HTR-8/SVneo (cell line): Measurements from ENCODE around the gene SRP54.
"Not testable (repeated sequence)": the region's sequence is repeated elsewhere in the genome, so short reads cannot be mapped to it uniquely, and the experiment has no call there.

Source experiments
- DNase-seq: peaks from one replicate; pipeline ENCODE4 v3.0.0; 2011; ENCODE audit warnings: low spot score, mixed read lengths; ENCODE audit not compliant: insufficient read length
- FAIRE-seq: peaks from 2 replicates; lab custom pipeline; 2011; peaks lifted over from hg19 to GRCh38; lab: Jason Lieb, UNC

SRP54 gene

GRCh38 chr14:34981743-34982420 is 910 bp upstream of the SRP54 start:
- FAIRE-seq: no peak
- no peak for DNase-seq

- no peak for DNase-seq
- no peak for FAIRE-seq
Measured at GRCh38 chr14:34983148-34983760, 462 bp downstream of the SRP54 start.

GRCh38 chr14:34983786-34984185 is 994 bp downstream of the SRP54 start:
- DNase-seq (no peak), FAIRE-seq (no peak)

GRCh38 chr14:34985740-34986139 is 2.9 kb downstream of the SRP54 start:
- DNase-seq: no peak

GRCh38 chr14:34987180-34987579 is 4.4 kb downstream of the SRP54 start:
- FAIRE-seq: no peak
- no peak for DNase-seq

More at GRCh38 chr14:34985740-34986139, 2.9 kb downstream of the SRP54 start:
- FAIRE-seq: no peak

GRCh38 chr14:34989762-34990161 is 7.0 kb downstream of the SRP54 start:
- FAIRE-seq (no peak), DNase-seq (no peak)

- FAIRE-seq (no peak), DNase-seq (no peak)
Measured at GRCh38 chr14:34993426-34993825, 10.6 kb downstream of the SRP54 start.

- no peak for DNase-seq
- no peak for FAIRE-seq
Measured at GRCh38 chr14:34994668-34995067, 11.9 kb downstream of the SRP54 start.

- FAIRE-seq (no peak), DNase-seq (no peak)
Measured at GRCh38 chr14:34997762-34998161, 15.0 kb downstream of the SRP54 start.

- FAIRE-seq (no peak), DNase-seq (no peak)
Measured at GRCh38 chr14:34999500-34999899, 16.7 kb downstream of the SRP54 start.

GRCh38 chr14:35001621-35002020 is 18.8 kb downstream of the SRP54 start:
- no peak for DNase-seq
- no peak for FAIRE-seq

GRCh38 chr14:35004839-35005238 is 22.0 kb downstream of the SRP54 start:
- FAIRE-seq (no peak), DNase-seq (no peak)

- DNase-seq (no peak), FAIRE-seq (no peak)
Measured at GRCh38 chr14:35016568-35016967, 33.8 kb downstream of the SRP54 start.

GRCh38 chr14:35020713-35021112 is 37.9 kb downstream of the SRP54 start:
- DNase-seq (no peak), FAIRE-seq (no peak)

- FAIRE-seq: no peak
- no peak for DNase-seq
Measured at GRCh38 chr14:35028435-35028834, 45.6 kb downstream of the SRP54 start.

GRCh38 chr14:35032562-35032961 is 49.8 kb downstream of the SRP54 start:
- no peak for DNase-seq
- FAIRE-seq: no peak

- DNase-seq (no peak), FAIRE-seq (no peak)
Measured at GRCh38 chr14:35034440-35034833, 51.6 kb downstream of the SRP54 start.

- DNase-seq, FAIRE-seq: not testable (repeated sequence)
Measured at GRCh38 chr14:35034944-35035554, 52.3 kb downstream of the SRP54 start.

- not testable (repeated sequence) for FAIRE-seq
Measured at GRCh38 chr14:35038312-35038711, 55.5 kb downstream of the SRP54 start.

GRCh38 chr14:35042632-35043031 is 59.8 kb downstream of the SRP54 start:
- DNase-seq (no peak), FAIRE-seq (no peak)

More at GRCh38 chr14:35038312-35038711, 55.5 kb downstream of the SRP54 start:
- DNase-seq: not testable (repeated sequence)

- FAIRE-seq: no peak
Measured at GRCh38 chr14:35043046-35043445, 60.3 kb downstream of the SRP54 start.

More at GRCh38 chr14:35043046-35043445, 60.3 kb downstream of the SRP54 start:
- DNase-seq: no peak
